Vagina (tissue), 2 donors: Measurements from ENCODE around the gene HIPK2.

Experiments
- CTCF ChIP-seq, 3 experiments: fragments of 450-650 bp in 2 of 3; fragments of 200-600 bp in 1 of 3; sonication (generic) in 1 of 3; IDR thresholded peaks; one replicate each; pipeline ENCODE4 v1.5.1; 2017 to 2019; ENCODE audit warnings: antibody characterized with exemption in 3 of 3, mild to moderate bottlenecking in 2 of 3, moderate library complexity in 2 of 3
- POLR2A ChIP-seq, 2 donors: fragments of 450-650 bp; IDR thresholded peaks; one replicate each; pipeline ENCODE4 v1.6.1; 2017; ENCODE audit warnings: antibody characterized with exemption in 2 of 2, mild to moderate bottlenecking in 2 of 2, moderate library complexity in 2 of 2
- POLR2AphosphoS5 ChIP-seq, 2 donors: sonication (generic); formaldehyde crosslinking; IDR thresholded peaks; one replicate each; pipeline ENCODE4 v1.9.0; 2017; ENCODE audit warnings: antibody characterized with exemption in 2 of 2, mild to moderate bottlenecking in 2 of 2, low read depth in 1 of 2; ENCODE audit not compliant: insufficient read depth in 1 of 2

GRCh38 chr7:139659922-139660316 lies 117.9 kb downstream of the HIPK2 start:
- no peak for TF ChIP-seq CTCF (IDR thresholded peaks at IDR 0.05)
- TF ChIP-seq POLR2A (IDR thresholded peaks at IDR 0.05) = no peak
- no peak for TF ChIP-seq POLR2AphosphoS5 (IDR thresholded peaks at IDR 0.05; ENCODE audit: insufficient read depth in 1 of 2, low read depth in 1 of 2)
